ENCODE results near the gene CALCOCO1. TPM values are rescaled to one million over a fixed set of nuclear protein-coding genes. Genes with fewer than 3 reads are reported as not detected.
"Not testable (repeated sequence)": the region's sequence is repeated elsewhere in the genome, so short reads cannot be mapped to it uniquely, and the experiment has no call there.

The CALCOCO1 gene
- total and polyA plus RNA-seq, 9 of the 15 experiments (the other 6 are each of a cell fraction or from before 2014, with no cell fraction given), result 1.9 to 31.8 (median 11.0) TPM

- DNase-seq (ENCODE audit: extremely low read depth in 1 of 4, low spot score in 3 of 4); ATAC-seq; FAIRE-seq; H3K9ac ChIP-seq (ENCODE audit: insufficient read depth in 1 of 2, low read depth in 2 of 2, low read length in 2 of 2); POLR2A ChIA-PET; H3K9me3 ChIP-seq (replicated peaks; ENCODE audit: control insufficient read depth, insufficient read depth, low read depth, low read length); H3K4me2 ChIP-seq (ENCODE audit: insufficient read depth, low read length); H3K4me3 ChIP-seq; H3K9me1 ChIP-seq (ENCODE audit: control insufficient read depth, insufficient read depth, low read length); H4K20me1 ChIP-seq (replicated peaks; ENCODE audit: control insufficient read depth, insufficient read depth, low read length); BruUV-seq (replicated peaks); H3K4me1 ChIP-seq (replicated peaks in 1 of 2; ENCODE audit: control insufficient read depth in 2 of 2, insufficient read depth in 2 of 2, low read length in 2 of 2); H3K79me2 ChIP-seq (ENCODE audit: control insufficient read depth, insufficient read depth, low read length); H2AFZ ChIP-seq (ENCODE audit: low read depth, low read length); H3K27ac ChIP-seq (ENCODE audit: extremely low read depth, low read depth, low read length); H3K36me3 ChIP-seq (ENCODE audit: control insufficient read depth, insufficient read depth, low read length): not testable (repeated sequence)
- in situ Hi-C loops (cut with MboI) (loop anchor here (25.0 kb wide), 1 partner anchor 450 kb away; no protein-coding TSS in a partner anchor), intact Hi-C loops (cut with micrococcal nuclease) (loop anchor here (10.0 kb wide), 1 partner anchor 442 kb away; no protein-coding TSS in a partner anchor)
- peaks cover 32 to 42% of the 10 kb centered on the region in 2 experiments for H3K27me3 ChIP-seq (ENCODE audit: control insufficient read depth in 2 of 2, insufficient read depth in 2 of 2, low read length in 2 of 2)
- CTCF ChIA-PET (ENCODE audit: low intra/inter-chr PET ratio), result interaction anchor here (0.6 to 0.7 kb wide), 2 partner anchors 9 to 55 kb away, joined by 3 to 4 read pairs; no protein-coding TSS in a partner anchor
- WGBS (ENCODE audit: insufficient coverage, low coverage, missing lambda C conversion rate), result 0% methylated on average over 3 of the region's 3 CpGs
Observed at GRCh38 chr12:53762793-53763192, 35.5 kb upstream of the CALCOCO1 start.

GRCh38 chr12:53761306-53761705 lies 34.1 kb upstream of the CALCOCO1 start:
- no TSS peak for BruUV-seq (replicated peaks)
- TF ChIP-seq SMAD3 (CRISPR knock-in tag; conservative IDR thresholded peaks at IDR 0.05), result no peak
- TF ChIP-seq SMAD1 (IDR thresholded peaks at IDR 0.05; ENCODE audit: low read depth, low read length, partially characterized antibody), result no peak
- no peak for TF ChIP-seq ZNF586 (CRISPR knock-in tag; conservative IDR thresholded peaks at IDR 0.05)
- TF ChIP-seq ZNF644 (tag; IDR thresholded peaks at IDR 0.05; ENCODE audit: low read depth), result no peak
- TF ChIP-seq TCF7L2 (IDR thresholded peaks at IDR 0.05; ENCODE audit: low read depth, low read length), result no peak
- no peak for TF ChIP-seq C11orf30 (IDR thresholded peaks at IDR 0.05; ENCODE audit: low read depth)
- no peak for TF ChIP-seq RBM34 (IDR thresholded peaks at IDR 0.05; ENCODE audit: borderline replicate concordance, insufficient read depth, low read length)
- no peak for TF ChIP-seq ZNF707 (CRISPR knock-in tag; conservative IDR thresholded peaks at IDR 0.05)
- no peak for TF ChIP-seq PTRF (tag; IDR thresholded peaks at IDR 0.05)
- no peak for ATAC-seq
- Histone ChIP-seq H3K79me2 (ENCODE audit: control insufficient read depth, insufficient read depth, low read length) (no peaks in the 10 kb centered on the region), H3K4me2 (ENCODE audit: insufficient read depth, low read length) (no peak overlapping the region), H3K36me3 (ENCODE audit: control insufficient read depth, insufficient read depth, low read length) (no peaks in the 10 kb centered on the region), H3K4me3 (no peak overlapping the region), H3K27ac (ENCODE audit: extremely low read depth, low read depth, low read length) (no peak overlapping the region), H3K9me1 (ENCODE audit: control insufficient read depth, insufficient read depth, low read length) (no peaks in the 10 kb centered on the region), H3K9ac (ENCODE audit: insufficient read depth in 1 of 2, low read depth in 2 of 2, low read length in 2 of 2) (no peak overlapping the region), H4K20me1 (replicated peaks; ENCODE audit: control insufficient read depth, insufficient read depth, low read length) (no peaks in the 10 kb centered on the region), H3K9me3 (replicated peaks; ENCODE audit: control insufficient read depth, insufficient read depth, low read depth, low read length) (no peaks in the 10 kb centered on the region), H3K27me3 (ENCODE audit: control insufficient read depth in 2 of 2, insufficient read depth in 2 of 2, low read length in 2 of 2) (peaks cover 25 to 44% of the 10 kb centered on the region in 2 experiments), H3K4me1 (replicated peaks in 1 of 2; ENCODE audit: control insufficient read depth in 2 of 2, insufficient read depth in 2 of 2, low read length in 2 of 2) (peaks cover 2 to 3% of the 10 kb centered on the region in 2 experiments; a peak in 2 of 5 replicates), H2AFZ (ENCODE audit: low read depth, low read length) (no peak overlapping the region)
- FAIRE-seq, result no peak
- POLR2A ChIA-PET, result interaction anchor here (0.6 to 0.7 kb wide), 2 partner anchors 44 to 226 kb away, joined by 3 to 4 read pairs; no protein-coding TSS in a partner anchor
- intact Hi-C loops (cut with micrococcal nuclease) (loop anchor here (10.0 kb wide), 1 partner anchor 443 kb away; no protein-coding TSS in a partner anchor), in situ Hi-C loops (cut with MboI) (loop anchor here (25.0 kb wide), 1 partner anchor 451 kb away; no protein-coding TSS in a partner anchor)
- CTCF ChIA-PET (ENCODE audit: low intra/inter-chr PET ratio), result no interaction called here
- DNase-seq (ENCODE audit: extremely low read depth in 1 of 4, low spot score in 3 of 4), result no peak
